B cell (primary cell): ENCODE results near the gene MGAT5.

Source experiments
- CTCF ChIP-seq: fragments of 200-600 bp; IDR thresholded peaks from one replicate; pipeline ENCODE4 v1.8.0; 2022; ENCODE audit warnings: antibody characterized with exemption, mild to moderate bottlenecking
- EZH2 ChIP-seq: IDR thresholded peaks from 2 replicates; pipeline ENCODE4 v1.6.1; 2012; ENCODE audit warnings: borderline replicate concordance, low read depth, mild to moderate bottlenecking, moderate library complexity, low read length; ENCODE audit not compliant: insufficient read depth, poor library complexity, severe bottlenecking

- no peak for TF ChIP-seq CTCF
- no peak for TF ChIP-seq EZH2
Observed at GRCh38 chr2:134284119-134284670, 30.3 kb downstream of the MGAT5 start.
